HG03460 (cell line): Measurements from ENCODE around the gene RSAD2.
"Not testable (repeated sequence)": the region's sequence is repeated elsewhere in the genome, so short reads cannot be mapped to it uniquely, and the experiment has no call there.

Experiments used
- ATAC-seq: cut with Tn5 transposase; IDR thresholded peaks from one replicate; pipeline ENCODE4 v1.9.1; 2021; ENCODE audit not compliant: unreplicated experiment

Gene RSAD2

GRCh38 chr2:6923319-6923718 is 45.7 kb downstream of the RSAD2 start:
- no peak for ATAC-seq

DNA sequence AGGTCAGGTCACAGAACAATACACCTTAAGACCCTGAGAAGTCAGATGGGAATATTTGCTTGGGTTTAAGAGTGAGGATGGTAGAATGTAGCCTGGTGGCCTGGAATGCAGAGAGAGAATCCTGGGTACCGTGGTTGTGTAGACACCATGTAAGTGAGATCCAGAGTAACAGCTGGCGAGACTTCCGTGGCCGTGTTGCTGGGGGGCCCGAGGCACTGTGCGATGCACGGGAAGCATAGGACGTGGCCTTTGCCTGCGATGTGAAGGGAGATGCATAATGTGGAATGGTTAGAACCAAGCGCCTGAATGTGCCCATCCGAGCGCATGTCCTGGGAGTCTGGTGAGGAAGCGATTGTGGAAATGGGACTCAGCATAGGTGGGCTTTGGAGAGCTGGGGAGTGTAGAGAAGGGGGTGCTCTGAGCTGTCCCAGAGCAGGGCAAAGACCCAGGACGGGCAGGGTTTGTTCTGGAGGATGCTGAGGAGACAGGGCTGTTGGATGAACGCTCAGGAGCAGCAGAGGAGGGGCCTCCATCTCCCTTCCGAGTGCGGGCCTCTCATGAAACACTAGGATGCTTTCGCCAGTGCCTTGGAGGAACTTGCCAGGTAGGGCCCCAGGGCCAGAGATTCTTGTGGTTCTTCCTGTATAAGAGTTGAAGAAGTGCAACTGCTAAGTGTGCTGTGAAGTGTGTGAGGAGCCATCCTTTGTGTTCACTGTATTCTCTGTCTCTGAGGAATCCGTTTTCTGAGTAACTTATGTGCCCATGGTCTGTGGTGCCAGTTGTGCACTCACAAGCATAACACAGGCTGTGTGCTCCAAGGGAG is 46.7 kb downstream of the RSAD2 start:
- no peak for ATAC-seq

GRCh38 chr2:6924924-6925409 is 47.4 kb downstream of the RSAD2 start:
- no peak for ATAC-seq

- ATAC-seq, result no peak
These were observed 48.6 kb downstream of the RSAD2 start for GRCh38 chr2:6926071-6926732.

DNA sequence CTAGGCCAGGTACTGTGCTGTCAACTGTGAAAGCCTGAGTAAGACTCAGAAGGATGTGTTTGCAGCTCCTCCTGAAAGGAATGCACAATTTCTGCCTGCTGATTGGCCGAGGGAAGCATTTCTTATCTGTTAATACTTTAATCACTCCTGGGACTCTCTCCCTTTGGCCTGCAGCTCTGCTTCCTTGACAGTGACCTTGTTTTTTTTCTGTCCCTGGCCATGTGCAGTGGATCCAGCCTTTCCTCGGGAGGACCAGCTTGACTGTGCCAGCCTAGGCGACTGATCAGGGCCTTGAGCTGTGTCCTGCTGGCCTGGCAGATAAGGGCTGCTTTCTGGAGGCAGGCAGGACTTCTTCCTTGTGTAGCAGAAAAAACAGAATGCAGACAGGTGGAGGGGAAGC is 49.6 kb downstream of the RSAD2 start:
- ATAC-seq, result no peak

GRCh38 chr2:6927753-6928152 is 50.2 kb downstream of the RSAD2 start:
- ATAC-seq, result no peak

GRCh38 chr2:6928452-6928851 is 50.9 kb downstream of the RSAD2 start:
- ATAC-seq, result no peak

GRCh38 chr2:6929196-6929819 is 51.7 kb downstream of the RSAD2 start:
- no peak for ATAC-seq

GRCh38 chr2:6930923-6931647 is 53.5 kb downstream of the RSAD2 start:
- no peak for ATAC-seq

DNA sequence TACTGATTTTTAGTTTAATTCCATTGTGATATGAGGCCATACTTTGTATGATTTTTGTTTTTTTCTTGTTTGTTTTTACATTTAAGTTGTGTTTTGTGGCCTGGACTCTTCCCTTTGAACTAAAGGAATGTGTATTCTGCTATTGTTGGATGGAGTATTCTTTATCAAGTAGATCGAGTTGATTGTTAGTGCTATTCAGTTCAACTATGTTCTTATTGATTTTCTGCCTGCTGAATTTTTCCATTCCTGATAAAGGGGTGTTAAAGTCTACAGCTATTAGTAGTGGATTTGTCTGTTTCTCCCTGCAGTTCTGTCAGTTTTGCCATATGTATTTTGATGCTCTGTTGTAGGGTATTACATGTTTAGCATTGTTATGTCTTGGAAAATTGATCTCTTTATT is 54.2 kb downstream of the RSAD2 start:
- no peak for ATAC-seq

DNA sequence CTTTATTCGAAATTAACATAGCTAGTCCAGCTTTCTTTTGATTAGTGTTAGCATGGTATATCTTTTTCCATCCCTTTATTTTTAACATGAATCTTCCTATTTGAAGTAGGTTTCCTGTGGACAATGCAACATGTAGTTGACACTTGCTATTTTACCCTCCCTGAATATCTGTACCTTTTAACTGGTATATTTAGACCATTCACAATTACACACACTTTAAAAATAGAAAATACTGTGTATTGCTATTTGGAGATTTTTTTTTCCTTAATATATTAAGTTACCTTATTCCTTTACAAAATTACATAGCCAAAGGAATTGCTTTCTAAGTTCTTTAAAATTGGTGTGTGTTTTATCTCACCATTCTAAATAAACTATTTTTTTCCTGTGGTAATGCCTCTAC is 54.6 kb downstream of the RSAD2 start:
- ATAC-seq, result no peak

GRCh38 chr2:6932828-6933227 is 55.3 kb downstream of the RSAD2 start:
- ATAC-seq, result no peak

- no peak for ATAC-seq
These were observed 56.3 kb downstream of the RSAD2 start for GRCh38 chr2:6933911-6934310.

GRCh38 chr2:6934345-6934744 is 56.8 kb downstream of the RSAD2 start:
- no peak for ATAC-seq

DNA sequence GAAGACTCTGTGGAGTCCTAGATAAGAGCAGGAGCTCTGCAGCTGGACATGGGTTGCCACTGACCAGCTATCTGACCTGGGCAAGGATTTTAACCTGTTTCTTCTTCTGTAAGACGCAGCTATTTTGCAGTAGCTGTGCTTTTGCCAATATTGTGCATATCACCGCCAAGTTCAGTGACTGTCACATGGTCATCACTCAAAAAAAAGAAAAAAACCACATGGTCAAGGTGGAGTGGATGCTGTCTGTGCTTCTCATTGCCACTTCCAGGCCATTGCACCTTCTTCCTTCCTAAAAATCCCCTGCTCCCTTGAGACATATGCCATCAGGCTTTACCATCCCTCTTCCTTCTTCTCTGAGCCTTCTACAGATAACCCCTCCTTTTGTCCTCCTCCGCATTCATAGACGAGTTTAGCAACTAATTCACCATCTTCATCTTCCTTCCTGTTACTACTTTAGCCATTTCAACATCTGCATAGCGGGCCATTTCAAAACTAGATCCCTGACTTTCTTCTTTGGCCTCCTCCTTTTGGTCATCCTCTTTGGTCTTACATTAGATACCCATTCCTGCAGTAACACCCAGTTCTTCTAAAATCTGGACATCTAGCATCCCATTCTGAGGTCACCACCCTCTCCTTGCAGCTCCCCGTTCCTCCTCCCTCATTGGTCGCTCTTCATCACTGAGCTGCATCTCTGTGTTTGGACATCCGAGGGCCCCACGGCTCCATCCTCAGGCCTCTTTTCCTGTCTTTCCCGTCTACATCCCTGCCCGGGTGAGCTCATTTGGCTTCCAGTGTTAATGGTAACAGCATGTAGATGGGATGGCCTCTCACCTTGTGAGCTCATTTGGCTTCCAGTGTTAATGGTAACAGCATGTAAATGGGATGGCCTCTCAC is 57.4 kb downstream of the RSAD2 start:
- no peak for ATAC-seq

- ATAC-seq, result not testable (repeated sequence)
These were observed 58.1 kb downstream of the RSAD2 start for GRCh38 chr2:6935652-6936020.

DNA sequence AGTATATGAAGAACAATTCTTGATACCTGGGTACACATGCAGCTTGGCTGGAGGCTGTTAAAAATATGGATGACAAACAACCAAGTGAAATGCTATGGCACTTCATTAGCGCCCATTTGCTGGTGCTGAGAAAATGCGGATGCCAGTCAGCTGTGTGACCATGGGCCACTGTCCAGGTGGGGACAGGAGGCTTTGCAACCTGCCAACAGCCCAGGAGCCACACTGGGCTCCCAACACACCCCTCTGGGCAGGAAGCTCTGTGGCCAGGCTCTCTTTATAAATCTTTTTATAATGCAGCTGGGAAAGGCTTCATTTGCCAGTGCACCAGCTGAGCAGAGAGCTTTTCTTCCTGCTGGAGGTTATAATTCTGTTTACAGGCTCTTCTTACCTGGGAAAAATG is 59.6 kb downstream of the RSAD2 start:
- ATAC-seq, result no peak

- no peak for ATAC-seq
These were observed 60.0 kb downstream of the RSAD2 start for GRCh38 chr2:6937582-6937981.

DNA sequence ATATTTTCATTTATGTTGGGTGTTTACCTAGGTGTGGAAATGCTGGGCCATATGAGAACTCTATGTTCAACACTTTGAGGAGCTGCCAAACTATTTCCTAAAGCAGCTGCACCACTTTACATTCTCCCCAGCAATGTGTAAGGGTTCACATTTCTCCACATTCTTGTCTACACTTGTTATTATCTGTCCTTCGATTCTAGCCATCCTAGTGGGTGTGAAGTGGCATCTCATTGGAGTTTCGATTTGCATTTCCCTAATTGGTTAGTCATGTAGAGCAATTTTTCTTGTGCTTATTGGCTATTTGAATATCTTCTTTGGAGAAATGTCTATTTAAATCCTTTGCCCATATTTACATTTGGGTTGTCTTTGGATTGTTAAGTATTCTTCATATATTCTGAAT is 61.5 kb downstream of the RSAD2 start:
- ATAC-seq, result no peak

DNA sequence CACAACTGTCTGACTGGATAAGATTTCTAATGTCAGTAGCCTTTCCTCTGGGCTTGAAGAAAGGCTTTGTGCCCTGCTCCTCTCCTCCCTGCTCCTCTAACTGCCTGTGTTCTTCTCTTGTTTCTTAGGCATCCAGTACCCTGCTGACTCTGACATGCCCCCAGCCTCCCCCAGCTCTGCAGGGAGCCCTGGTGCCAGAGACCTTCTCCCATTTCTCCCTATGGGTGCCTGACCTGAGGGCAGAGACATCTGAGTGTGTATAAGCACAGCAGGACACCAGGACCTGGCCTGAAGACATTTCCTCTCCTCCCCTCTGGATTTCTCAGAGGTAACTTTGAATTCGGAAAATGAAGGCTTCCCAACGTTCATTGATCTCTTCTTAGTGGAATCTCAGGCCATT is 63.2 kb downstream of the RSAD2 start:
- no peak for ATAC-seq
